Middle frontal gyrus (tissue), 1 donor: Measurements from ENCODE around the gene ZDHHC13.
A peak's percentile ranks its signal among the peaks of the same experiment; 100 is the strongest.

ENCODE experiments used
- DNase-seq: peaks from one replicate; pipeline ENCODE4 v3.0.0-alpha.2; 2015; ENCODE audit warnings: low spot score; ENCODE audit errors: extremely low spot score

The ZDHHC13 gene, protein sequence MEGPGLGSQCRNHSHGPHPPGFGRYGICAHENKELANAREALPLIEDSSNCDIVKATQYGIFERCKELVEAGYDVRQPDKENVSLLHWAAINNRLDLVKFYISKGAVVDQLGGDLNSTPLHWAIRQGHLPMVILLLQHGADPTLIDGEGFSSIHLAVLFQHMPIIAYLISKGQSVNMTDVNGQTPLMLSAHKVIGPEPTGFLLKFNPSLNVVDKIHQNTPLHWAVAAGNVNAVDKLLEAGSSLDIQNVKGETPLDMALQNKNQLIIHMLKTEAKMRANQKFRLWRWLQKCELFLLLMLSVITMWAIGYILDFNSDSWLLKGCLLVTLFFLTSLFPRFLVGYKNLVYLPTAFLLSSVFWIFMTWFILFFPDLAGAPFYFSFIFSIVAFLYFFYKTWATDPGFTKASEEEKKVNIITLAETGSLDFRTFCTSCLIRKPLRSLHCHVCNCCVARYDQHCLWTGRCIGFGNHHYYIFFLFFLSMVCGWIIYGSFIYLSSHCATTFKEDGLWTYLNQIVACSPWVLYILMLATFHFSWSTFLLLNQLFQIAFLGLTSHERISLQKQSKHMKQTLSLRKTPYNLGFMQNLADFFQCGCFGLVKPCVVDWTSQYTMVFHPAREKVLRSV

DNA sequence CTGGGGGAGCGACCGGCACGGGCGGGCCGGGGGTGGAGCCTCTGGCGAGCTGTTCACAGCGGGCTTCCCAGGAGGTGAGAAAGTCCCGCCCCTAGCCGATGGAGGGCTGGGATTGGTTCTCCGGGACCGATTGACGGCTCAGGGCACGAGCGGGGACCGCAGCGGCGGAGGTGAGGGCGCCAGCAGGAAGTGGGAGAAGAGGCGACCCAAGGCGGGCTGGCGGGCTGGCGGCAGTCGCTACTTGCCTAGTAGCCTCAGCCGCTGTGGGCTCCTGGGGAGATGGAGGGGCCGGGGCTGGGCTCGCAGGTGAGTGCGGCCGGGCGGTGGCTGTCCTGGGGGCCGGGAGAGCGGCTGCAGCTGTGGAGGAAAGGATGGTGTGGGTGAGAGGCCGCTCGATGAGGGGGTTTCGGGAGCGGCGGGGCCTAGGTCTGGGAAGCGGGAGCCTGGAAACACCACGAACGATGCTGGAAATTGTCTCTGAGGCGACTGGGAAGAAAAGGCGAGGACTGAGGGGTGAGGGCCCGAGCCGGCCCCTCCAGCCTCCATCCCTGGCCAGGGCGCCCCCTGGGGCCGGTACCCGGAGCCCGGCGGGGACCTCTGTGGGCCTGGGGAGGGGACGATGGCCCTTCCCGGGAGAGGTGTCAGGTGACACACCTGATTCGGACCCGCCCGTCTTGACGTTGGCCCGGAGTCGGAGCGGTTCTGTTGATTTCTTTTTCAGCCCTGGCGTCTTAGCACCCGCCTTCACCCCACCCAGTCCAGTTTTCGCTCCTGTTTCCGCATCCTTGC lies at the start of gene ZDHHC13:
Gene ZDHHC13 (plus strand): TSS at position 198 of the 789 bp plus-strand sequence. CDS start 82 bp downstream, at position 280.
- DNase-seq = peak; percentile 81

DNA sequence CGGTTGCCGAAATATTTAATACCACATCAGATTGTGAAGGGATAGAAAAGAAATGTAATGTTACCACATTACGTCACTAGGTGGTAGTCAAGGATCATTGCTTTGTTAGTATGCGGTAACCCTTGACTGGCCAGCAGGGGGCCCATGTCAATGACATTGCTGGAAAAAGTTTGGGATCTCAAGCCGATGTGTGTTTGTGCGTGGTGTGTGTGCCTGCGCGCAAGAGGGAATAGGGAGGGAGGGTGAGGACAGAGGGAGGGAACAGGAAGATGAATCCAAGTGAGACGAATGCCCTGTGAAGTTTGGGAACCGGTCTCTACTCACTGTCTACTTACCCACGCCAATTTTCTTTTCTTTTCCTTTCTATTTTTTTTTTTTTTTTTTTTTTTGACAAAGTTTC lies 45.7 kb upstream of the ZDHHC13 start:
- peak; percentile 61 for DNase-seq

DNA sequence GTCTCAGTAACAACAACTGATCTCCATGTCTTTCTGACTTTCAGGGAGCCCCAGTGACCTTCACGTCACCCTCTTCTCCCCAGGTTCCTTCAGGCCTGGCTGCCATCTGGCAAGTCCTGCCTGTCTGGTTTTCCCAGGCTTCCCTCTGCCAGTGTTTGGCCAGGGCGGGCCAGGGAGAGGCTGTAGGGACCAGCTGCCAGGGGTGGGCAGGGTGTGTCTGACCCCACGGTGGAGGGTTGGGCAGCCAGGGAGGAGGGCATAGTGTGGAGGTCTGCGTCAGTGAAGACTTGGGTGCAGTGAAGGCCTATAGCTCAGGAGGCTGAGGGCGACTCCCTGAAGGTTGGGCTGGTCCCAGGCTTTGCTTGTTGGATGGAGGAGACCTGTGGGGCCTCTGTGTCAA lies 44.5 kb upstream of the ZDHHC13 start:
- DNase-seq = no peak

DNA sequence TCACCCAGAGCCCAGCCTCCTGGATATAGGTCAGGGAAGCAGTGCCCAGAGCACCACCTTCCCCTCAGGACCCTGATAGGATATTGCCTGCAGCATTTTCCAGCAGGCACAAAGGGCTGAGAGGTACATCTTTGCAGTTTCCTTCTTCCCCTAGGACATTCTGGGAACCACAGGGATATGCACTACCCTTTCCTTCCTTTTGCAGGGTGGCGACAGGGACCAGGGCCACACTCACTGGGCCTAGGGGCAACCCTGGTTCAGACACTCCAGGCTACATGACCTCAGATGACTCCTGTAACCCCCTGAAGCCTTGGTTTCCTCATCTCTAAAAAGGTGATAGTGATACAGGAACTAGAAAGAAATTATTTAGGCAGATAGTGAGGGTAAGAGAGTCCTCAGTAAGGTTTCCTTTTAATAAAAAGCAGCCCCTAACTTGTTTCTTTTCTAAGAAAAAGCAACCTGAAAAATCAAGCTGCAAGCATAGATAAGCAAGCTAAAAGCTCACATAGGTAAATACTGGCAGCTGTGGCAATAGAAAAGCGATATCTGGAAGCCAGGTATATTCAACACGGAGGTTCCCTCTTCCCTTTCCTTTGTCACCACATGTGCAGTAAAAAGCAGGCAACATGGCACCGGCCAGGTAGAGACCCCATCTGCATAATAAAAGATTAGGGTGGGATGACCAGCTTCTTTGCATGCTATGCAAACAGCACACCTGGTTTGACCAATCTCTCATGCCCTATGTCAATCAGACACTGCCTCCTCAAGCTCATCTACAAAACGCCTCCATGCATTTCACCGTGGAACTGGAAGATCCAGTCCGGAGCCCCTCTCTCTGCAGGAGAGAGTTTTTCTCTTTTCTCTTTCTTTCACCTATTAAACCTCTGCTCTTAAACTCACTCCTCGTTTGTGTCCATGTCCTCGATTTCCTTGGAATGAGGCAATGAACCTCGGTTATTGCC lies 43.2 kb upstream of the ZDHHC13 start:
- no peak for DNase-seq

DNA sequence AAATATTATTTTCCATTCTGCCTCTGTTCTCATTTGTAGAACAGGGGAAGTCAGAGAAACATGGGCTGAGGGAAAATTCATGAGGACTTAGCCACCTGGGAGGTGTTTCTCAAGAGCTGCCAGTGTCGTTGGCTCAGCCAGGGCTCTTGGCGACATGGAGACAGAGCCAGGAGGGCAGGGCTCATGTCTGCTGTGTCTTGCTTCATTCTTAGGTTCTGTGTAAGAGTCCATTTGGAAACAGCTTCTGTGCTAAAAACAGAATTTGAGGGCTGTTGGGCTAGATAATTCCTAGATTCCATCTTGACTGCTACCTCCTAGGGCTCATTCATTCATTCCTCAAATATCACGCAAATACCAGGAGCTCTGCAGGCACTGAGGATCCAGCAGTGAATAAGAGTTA lies 41.3 kb upstream of the ZDHHC13 start:
- no peak for DNase-seq

DNA sequence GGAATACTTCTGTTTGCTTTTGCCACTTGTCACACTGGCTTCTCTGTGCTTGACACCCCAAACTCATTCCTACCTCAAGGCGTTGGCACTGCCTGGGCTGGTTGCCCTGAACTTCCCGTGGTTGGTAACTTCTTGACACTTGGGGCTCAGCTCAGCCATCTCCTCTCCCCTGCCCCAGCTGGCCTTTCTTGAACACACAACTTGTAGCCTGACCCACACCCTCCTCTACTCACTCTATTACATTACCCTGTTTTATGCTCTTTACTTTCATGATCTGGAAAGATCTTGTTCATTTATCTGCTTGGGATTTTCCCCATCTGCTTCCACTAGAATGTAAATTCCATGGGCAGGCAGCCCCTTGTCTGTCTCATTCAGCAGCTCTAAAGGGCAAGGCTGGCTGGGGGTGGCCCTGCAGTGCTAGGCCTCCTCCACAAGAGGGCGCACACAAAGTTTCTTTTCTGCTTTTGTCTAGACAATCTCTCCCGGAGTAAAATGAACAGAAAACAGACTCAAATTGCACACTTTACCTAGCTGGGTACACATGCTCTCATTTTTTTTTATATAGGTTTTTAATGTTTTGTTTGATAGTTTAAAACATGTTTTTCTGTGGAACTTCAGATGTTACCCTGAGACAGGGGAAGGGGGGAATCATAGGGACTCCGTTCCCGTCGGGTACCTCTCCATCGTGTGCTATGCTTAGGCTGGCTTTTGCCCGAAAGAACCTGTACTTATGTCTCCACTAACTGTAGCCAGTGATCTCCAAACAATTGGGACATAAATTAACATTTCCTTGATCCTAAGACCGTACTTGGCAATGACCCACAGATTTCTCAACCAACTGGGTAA lies 40.0 kb upstream of the ZDHHC13 start:
- DNase-seq = no peak

DNA sequence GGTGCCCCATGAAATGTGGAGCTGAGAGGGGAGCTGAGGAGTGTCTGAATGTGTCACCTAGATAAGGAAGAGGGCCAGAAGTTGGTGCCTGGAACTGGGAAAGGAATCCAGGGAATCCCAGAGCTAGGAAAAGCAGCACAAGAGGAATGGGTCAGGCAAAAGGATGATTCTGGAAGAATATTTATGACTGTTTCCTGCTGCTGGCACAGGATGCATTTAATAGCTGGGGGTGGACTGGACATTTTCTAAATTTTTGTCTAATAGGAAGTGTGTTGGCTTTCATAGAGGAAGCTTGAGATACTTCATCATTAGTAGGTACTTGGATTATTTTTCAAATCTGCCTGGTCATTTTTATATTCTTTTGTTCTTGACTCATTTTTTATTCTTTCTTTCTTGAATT lies 39.0 kb upstream of the ZDHHC13 start:
- DNase-seq = no peak

DNA sequence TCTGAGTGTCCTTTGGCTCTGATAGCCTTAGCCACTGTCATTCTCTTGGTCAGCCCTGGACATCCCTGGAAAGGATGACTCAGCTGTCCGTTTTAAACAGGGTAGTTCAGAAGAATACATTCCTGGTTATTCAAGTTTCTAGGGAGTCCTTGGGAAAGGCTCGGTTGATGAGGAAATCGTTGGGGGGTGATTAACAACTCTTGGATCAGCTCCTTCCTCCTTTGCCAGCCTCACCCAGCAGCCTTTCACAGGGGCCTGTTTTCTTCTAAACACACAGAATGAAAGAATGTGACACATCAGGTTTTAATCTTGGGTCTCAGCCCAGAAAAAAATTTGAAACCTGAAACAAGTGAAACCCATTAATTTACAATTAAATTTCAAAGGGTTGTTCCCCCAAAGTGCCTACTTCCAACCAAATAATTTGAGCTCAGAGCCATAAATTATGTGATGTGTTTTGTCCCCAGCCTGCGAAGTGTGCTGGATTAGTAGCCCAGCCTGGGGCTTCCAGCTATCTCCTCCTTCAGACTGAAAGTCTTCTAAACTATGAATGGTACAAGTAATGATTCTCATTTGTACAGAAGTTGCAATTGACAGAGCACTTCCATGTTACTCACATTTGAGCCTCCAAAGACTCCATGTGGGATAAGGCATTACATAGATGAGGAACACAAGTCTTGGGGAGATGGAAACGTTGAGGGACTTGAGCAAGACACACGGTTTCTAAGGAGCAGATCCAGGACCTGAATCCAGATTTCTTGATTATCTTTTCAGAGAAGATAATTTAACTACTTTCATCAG lies 37.1 kb upstream of the ZDHHC13 start:
- peak; percentile 22 for DNase-seq

DNA sequence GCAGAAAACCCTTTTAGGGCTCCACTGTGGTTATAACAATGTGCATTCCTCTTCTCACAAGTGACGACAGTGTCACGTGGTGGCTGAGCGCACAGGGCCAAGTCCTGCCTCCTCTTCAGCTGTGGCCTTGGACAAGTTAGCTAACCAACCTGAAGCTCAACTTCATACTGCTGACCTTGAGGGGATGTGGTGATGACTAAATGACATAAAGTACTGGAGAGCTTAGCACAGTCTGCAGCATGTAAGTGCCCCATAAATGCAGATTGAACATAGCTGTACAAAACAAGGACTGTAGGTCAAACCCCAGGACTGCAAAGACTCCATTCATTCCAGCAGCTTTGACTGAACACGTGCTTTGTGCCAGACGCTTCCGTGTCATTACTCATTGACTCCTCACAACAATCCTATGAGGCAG lies 36.4 kb upstream of the ZDHHC13 start:
- no peak for DNase-seq

DNA sequence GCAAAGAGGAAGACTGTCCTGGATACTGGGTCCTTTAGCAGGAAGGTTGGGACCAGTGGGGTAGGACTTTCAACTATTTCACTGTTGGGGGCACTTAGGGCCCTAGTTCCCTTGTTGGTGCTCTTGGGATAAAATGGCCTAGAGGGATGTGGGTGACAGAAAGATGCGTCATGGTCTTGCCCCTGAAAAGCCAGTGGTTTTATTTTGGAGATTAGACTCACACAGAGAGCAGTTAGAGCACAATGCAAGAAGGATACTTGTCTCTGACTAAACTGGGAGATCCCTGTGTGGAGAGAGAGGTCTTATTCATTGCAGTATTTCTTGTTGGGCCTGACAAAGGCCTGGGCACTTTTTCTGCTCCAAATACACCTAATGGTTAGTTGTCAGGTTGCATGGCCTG lies 33.8 kb upstream of the ZDHHC13 start:
- no peak for DNase-seq

DNA sequence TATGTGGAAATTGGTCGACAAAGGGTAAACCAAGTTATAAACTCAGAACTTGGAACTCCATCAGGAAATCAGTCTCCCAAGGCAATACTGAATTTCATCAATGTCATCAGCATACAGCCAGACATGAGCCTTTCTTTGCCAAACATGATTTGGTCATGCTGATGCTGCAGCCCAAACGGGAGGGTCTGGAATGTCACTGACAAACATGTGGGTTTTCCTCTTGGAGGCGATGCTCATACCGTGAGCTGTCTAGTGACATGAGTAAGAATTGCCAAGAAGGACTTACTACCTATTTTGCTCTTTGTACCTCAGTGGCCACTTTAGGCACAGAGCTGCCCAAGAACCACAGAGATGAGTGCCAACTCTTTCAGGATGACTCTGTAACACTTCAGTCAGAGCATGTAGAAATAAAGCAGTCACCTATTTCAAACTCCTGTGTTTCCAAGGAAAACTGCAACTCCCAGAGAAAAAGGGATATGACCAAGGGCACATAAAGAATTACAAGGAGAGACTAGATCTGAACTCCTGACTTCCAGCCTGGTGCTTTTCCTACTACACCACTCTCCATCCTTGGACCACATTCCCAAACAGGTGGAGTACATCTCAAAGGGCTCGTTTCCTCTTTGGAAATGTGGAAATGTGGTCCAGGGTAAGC lies 32.2 kb upstream of the ZDHHC13 start:
- DNase-seq = no peak

DNA sequence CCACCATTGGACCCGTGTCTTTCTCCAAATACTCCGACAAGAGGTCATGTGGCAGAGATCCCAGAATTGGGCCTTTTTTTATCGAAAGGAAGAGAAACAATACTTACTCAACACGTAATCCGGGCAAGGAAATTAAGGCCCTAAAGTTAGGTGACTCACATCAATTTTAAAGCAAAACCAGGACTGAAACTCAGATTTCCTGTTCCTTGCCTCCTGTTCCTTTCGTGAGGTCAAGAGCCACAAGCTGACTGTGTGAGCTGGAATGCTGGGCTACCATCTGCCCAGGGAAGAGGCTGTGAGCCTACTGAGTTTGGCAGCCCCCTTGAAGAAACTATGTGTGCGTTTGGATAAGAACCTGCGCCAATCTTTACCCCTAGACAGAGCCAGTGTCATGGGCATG lies 29.3 kb upstream of the ZDHHC13 start:
- DNase-seq = no peak

DNA sequence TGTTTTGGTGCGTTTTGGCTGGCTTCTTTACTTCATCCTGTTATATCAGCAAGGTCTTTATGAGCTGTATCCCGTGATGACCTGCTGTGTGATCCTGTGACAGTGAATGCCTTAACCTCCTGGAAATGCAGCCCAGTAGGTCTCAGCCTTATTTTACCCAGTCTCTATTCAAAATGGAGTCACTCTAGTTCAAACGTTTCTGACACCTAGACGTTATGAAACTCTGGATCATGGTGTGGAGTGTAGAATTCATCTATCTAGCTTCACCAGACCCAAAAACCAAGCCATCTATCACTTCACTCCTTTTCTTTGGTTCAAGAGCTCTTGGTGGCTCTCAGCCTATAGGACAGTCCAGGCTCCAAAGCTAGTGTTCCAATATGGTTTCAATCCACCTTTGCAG lies 28.2 kb upstream of the ZDHHC13 start:
- DNase-seq = no peak

DNA sequence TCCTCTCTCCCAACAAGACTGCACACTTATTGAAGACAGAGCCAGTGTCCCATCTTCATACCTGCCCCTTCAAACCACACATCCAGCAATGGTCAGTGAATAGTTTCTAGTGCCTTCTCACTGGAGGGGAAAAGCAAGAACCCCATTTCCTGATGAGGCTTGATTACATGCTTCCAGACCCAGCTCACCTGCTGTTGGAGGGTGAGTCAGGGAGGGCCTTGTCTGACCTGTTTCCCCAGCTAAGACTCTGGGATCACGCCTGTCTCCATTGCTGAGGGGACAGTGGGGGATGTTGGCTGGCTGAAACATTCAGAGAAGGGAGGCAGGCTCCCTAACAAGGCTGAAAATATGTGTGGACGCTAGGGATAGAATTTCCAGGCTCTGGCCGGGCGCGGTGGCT lies 27.5 kb upstream of the ZDHHC13 start:
- DNase-seq = no peak

DNA sequence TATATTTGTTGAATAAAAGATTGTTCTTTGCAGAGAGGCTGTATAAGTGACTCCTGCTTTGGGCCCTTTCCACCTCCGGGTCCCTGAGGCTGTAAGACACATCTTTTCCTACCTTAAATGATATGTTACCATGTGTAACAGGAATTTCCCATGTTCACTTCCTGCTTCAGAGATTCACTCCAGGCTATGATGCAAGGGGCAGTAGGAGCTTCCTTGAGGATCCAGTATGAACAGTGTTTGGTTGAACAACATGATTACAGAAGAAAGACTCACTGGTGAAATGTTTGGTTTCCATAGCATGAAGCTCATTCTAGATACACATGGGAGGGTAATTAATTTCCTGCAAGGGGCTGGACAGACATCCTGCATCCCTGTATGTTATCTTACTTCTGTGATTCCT lies 25.6 kb upstream of the ZDHHC13 start:
- no peak for DNase-seq

DNA sequence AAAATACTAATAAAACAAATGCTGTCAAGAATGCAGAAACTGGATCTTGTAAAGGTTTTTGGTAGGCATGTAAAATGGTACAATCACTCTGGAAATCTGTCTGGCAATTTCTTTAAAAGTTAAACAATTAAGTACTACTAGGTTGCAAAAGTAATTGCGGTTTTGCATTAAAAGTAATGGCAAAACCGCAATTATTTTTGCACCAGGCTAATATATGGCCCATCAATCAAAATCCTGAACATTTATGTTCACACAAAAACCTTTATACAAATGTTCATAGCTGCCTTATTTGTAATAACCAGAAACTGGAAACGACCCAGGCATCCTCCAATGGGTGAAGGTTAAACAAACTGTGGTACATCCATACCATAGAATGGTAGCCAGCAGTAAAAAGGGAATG lies 24.6 kb upstream of the ZDHHC13 start:
- DNase-seq = no peak

DNA sequence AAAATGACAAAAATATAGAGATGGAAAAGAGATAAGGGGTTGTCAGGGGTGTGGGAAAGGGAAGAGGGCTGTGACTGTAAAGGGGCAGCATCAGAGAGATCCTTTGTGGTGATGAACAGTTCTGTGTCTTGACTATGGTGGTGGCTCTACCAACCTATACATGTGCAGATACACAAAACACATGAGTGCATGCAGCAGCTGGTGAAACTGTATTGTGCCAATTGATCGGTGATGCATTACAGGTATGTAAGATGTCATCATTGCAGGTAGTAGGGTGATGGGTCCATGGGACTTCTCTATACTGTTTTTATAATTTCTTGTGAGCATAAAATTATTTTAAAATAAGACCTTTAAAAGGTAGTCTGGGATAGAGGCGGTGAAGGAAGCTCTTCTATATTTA lies 24.1 kb upstream of the ZDHHC13 start:
- no peak for DNase-seq

DNA sequence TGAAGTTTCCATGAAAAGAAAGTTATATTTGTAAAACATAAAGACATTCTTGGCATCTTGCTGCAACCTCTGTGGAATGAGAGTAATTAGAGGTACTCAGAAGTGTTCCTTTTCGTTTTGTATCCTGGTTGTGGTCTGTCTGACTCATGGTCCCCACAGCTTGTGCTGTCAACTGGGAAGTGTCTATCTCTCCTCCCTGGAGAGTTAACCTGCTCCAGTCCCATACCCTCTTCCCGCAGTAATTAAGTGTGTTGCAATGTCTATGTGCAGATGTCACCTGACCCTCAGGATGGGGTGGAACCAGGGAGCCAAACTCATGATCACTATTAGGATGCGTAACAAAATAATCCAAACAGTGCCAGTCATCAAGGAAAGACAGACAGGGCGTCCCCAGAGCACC lies 23.0 kb upstream of the ZDHHC13 start:
- DNase-seq = no peak

DNA sequence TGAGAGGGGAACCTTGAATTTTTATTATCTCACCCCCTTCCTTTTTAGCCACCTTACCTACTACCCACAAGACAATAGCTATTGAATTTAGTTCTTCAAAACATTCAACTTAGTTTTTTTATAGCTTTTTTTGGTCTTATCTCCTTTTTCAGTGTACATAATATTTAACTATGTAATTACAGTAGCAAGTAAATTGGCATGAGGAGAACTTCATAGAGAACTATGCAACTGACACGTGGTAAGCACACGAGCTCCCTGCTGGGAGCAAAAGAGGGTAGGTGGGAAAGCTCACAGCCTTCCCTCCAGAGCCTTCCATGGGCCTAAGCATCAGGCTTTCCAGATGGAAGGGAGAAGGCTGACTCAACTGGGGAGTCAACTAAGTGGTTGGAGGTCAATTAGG lies 22.1 kb upstream of the ZDHHC13 start:
- DNase-seq = no peak
